GM12873 (cell line): ENCODE results near the gene FAM3C.

Source experiments
- CTCF ChIP-seq: IDR thresholded peaks from 2 replicates; pipeline ENCODE4 v1.5.1; 2012; ENCODE audit warnings: low read depth, mild to moderate bottlenecking, moderate library complexity, low read length, control low read depth; ENCODE audit not compliant: insufficient read depth; ENCODE audit errors: missing control alignments

FAM3C gene

GRCh38 chr7:121395961-121396757 lies at the start of gene FAM3C:
Gene FAM3C (minus strand): TSS chr7:121396308. CDS start chr7:121382969, 13,339 bp downstream.
- TF ChIP-seq CTCF = peak; percentile 68

- TF ChIP-seq CTCF = no peak
Observed at GRCh38 chr7:121442845-121443244, 46.7 kb upstream of the FAM3C start.

DNA sequence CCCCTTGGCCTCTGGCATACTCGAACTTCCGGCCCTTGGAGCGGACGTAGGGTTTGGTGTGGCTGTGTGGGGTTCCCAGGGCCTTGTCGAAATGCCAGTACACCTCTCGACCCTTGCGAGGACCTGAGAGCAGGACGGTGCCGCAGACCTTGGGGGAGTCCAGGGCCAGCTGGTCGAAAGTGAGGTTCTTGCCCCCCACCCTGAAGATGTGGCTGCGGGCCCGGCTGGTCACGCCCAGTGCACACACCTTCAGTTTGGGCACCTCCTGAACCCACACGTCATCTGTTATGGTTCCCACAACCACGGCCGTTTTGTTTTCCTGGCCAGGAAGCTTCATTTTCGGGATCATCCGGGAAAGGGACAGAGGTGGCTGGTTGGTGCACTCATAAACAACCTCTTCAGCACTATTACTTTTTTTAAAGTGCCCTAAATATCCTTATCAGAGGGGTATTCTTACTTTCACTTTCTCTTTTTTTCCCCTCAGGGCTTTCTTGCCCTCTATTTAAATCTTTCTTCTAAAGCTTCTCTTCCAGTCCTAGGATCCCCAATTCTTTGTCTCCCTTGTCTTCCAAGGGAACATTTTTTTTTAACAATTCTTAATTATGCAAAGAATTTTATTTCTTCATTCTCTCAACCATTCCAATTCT lies 44.9 kb upstream of the FAM3C start:
- TF ChIP-seq CTCF = no peak

DNA sequence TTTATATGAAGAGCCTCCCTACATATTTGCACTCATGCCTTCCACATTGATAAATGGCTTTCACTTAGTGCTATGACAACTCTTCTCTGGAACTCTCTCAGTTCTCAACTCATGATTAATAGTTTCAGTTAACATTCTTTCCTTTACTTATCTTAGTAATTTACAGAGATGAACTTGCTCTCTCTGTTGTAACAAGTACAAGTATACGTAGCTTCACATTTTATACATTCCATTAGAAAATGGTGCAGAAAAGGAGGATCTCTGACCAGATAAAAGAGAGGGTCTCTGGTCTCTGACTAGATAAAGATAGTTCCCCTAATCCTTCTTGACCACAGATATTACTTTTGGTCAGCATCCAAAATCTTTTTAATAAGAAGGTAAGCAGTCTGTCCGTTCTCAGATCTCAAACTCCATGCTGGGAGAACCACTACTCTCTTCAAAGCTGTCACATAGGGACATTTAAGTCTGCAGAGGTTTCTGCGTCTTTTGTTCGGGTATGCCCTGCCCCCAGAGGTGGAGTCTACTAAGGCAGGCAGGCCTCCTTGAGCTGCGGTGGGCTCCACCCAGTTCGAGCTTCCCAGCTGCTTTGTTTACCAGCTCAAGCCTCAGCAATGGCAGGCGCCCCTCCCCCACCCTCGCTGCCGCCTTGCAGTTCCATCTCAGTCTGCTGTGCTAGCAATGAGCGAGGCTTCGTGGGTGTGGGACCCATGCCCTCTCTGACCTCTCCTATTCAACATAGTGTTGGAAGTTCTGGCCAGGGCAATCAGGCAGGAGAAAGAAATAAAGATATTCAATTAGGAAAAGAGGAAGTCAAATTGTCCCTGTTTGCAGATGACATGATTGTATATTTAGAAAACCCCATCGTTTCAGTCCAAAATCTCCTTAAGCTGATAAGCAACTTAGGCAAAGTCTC lies 42.2 kb upstream of the FAM3C start:
- peak; percentile 26 for TF ChIP-seq CTCF

- no peak for TF ChIP-seq CTCF
Observed at GRCh38 chr7:121437470-121437869, 41.4 kb upstream of the FAM3C start.

DNA sequence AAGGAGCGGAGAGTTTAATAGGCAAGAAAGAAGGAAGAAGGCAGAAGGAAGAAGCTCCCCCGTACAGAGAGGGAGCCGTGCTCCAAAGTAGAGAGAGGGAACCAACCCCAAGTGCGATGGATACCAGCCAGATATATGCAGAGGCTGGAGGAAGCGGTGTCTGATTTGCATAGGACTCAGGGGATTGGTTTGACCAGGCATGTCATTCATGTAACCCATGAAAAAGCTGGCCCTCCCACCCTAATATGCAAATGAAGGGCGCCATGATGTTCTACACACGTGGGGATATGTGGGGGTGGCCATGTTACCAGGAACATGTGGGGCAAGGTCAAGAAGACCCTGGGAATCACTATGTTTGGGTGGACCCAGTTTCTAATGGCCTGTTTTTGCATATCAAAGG lies 40.6 kb upstream of the FAM3C start:
- no peak for TF ChIP-seq CTCF

DNA sequence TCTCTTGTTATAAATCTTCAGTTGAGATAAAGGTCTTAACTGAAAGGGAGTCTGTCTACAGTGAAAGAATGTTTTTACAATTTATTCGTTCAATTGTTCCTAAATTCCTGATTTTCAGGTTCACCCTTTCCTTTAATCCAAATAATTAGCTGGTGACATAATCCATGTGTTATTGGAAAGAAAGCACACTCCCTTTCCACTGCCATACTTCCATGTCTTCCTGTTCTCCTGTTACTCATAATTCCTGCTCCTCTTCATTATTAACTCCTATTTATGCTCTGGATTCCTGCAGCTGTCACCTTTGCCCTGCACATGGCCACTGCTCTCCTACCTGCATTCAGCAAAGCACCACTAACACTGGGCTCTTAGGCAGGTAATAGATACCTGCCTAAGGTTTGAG lies 40.0 kb upstream of the FAM3C start:
- no peak for TF ChIP-seq CTCF
